Osteoblast (primary cell): ENCODE results near the gene SNX20. TPM values are rescaled to one million over a fixed set of nuclear protein-coding genes. Genes with fewer than 3 reads are reported as not detected.

Experiments used
- DNase-seq: peaks from one replicate; pipeline ENCODE4 v3.0.0; 2011; ENCODE audit warnings: low spot score, mixed read lengths; ENCODE audit not compliant: insufficient read length; ENCODE audit errors: missing footprints
- H2AFZ ChIP-seq: 2 replicates; pipeline ENCODE4 v1.6.0; 2011; ENCODE audit warnings: mild to moderate bottlenecking, low read length
- H3K27ac ChIP-seq: 2 replicates; pipeline ENCODE4 v1.5.1; 2011; ENCODE audit warnings: mild to moderate bottlenecking, low read depth, low read length, moderate library complexity
- H3K27me3 ChIP-seq: 2 replicates; pipeline ENCODE4 v1.6.0; 2012; ENCODE audit warnings: mild to moderate bottlenecking, control low read depth, inconsistent platforms, low read length, moderate library complexity; ENCODE audit not compliant: insufficient read depth
- H3K36me3 ChIP-seq: 2 replicates; pipeline ENCODE4 v1.5.1; 2011; ENCODE audit warnings: mild to moderate bottlenecking, low read length, control low read depth, moderate library complexity; ENCODE audit not compliant: insufficient read depth
- H3K4me1 ChIP-seq: 2 replicates; pipeline ENCODE4 v1.5.1; 2011; ENCODE audit warnings: mild to moderate bottlenecking, low read length, control low read depth, moderate library complexity; ENCODE audit not compliant: insufficient read depth
- H3K4me2 ChIP-seq: 2 replicates; pipeline ENCODE4 v1.6.0; 2011; ENCODE audit warnings: mild to moderate bottlenecking, low read length; ENCODE audit not compliant: insufficient read depth
- H3K4me3 ChIP-seq: fragments of 200-600 bp; sonication (generic); 3 replicates; pipeline ENCODE4 v1.5.1; 2012; ENCODE audit warnings: mild to moderate bottlenecking, low read length, inconsistent platforms; ENCODE audit not compliant: insufficient read depth
- H3K79me2 ChIP-seq: 2 replicates; pipeline ENCODE4 v1.6.0; 2012; ENCODE audit warnings: mild to moderate bottlenecking, low read length, control low read depth, inconsistent platforms; ENCODE audit not compliant: insufficient read depth
- H3K9me3 ChIP-seq: 2 replicates; pipeline ENCODE4 v1.5.1; 2011; ENCODE audit warnings: low read depth, low read length, control low read depth
- H4K20me1 ChIP-seq: 2 replicates; pipeline ENCODE4 v1.6.0; 2012; ENCODE audit warnings: mild to moderate bottlenecking, low read length, control low read depth; ENCODE audit not compliant: insufficient read depth
- CTCF ChIP-seq: IDR thresholded peaks from 2 replicates; pipeline ENCODE4 v1.5.1; 2011; ENCODE audit warnings: mild to moderate bottlenecking, low read depth, low read length, moderate library complexity; ENCODE audit errors: extremely low read depth
- total RNA-seq: library from RNA; depleted of rRNA; stranded (reverse); fragments of >200 nt; gene quantifications from 2 replicates; pipeline ENCODE4 v1.2.3, GENCODE V29; 2012

SNX20 gene
- total RNA-seq, 1 donor, result not detected

- DNase-seq, result no peak
- peaks cover 5% of the 10 kb centered on the region for H3K27me3 ChIP-seq
- no peaks in the 10 kb centered on the region for H3K9me3 ChIP-seq
- TF ChIP-seq CTCF, result no peak
- no peak overlapping the region for H3K4me2 ChIP-seq
- H3K79me2 ChIP-seq, result no peaks in the 10 kb centered on the region
- H2AFZ ChIP-seq, result no peak overlapping the region
- no peak overlapping the region for H3K4me3 ChIP-seq
- H3K27ac ChIP-seq, result no peak overlapping the region
- H3K36me3 ChIP-seq, result no peaks in the 10 kb centered on the region
- no peaks in the 10 kb centered on the region for H4K20me1 ChIP-seq
- no peaks in the 10 kb centered on the region for H3K4me1 ChIP-seq
These were observed 45.4 kb downstream of the SNX20 start for GRCh38 chr16:50635505-50636392.

- Histone ChIP-seq H3K79me2 (no peaks in the 10 kb centered on the region), H3K36me3 (no peaks in the 10 kb centered on the region)
These were observed 46.2 kb downstream of the SNX20 start for GRCh38 chr16:50634947-50635346.

GRCh38 chr16:50634090-50634489 lies 47.0 kb downstream of the SNX20 start:
- H3K4me2 ChIP-seq, result no peak overlapping the region
- no peak for TF ChIP-seq CTCF

More at GRCh38 chr16:50634947-50635346, 46.2 kb downstream of the SNX20 start:
- Histone ChIP-seq H4K20me1 (no peaks in the 10 kb centered on the region), H2AFZ (no peak overlapping the region), H3K9me3 (no peaks in the 10 kb centered on the region), H3K4me3 (no peak overlapping the region), H3K4me1 (no peaks in the 10 kb centered on the region), H3K27ac (no peak overlapping the region), H3K27me3 (peaks cover 5% of the 10 kb centered on the region), H3K4me2 (no peak overlapping the region)
- DNase-seq, result no peak
- TF ChIP-seq CTCF, result no peak

More at GRCh38 chr16:50634090-50634489, 47.0 kb downstream of the SNX20 start:
- H3K36me3 ChIP-seq, result no peaks in the 10 kb centered on the region
- no peaks in the 10 kb centered on the region for H3K9me3 ChIP-seq
- no peak overlapping the region for H3K4me3 ChIP-seq
- peaks cover 5% of the 10 kb centered on the region for H3K27me3 ChIP-seq
- no peak for DNase-seq
- H3K4me1 ChIP-seq, result no peaks in the 10 kb centered on the region
- H3K27ac ChIP-seq, result no peak overlapping the region
- no peak overlapping the region for H2AFZ ChIP-seq
- H3K79me2 ChIP-seq, result no peaks in the 10 kb centered on the region
- no peaks in the 10 kb centered on the region for H4K20me1 ChIP-seq
